Colonic mucosa (tissue), 4 donors: ENCODE results near the gene LAMC3. TPM values are rescaled to one million over a fixed set of nuclear protein-coding genes. Genes with fewer than 3 reads are reported as not detected.

ENCODE experiments used
- DNase-seq: peaks from one replicate; pipeline ENCODE4 v3.0.0-alpha.2; 2020
- H3K27ac ChIP-seq: fragments of 200-600 bp; one replicate; pipeline ENCODE4 v1.8.0; 2021
- H3K27me3 ChIP-seq: fragments of 200-600 bp; one replicate; pipeline ENCODE4 v1.8.0; 2021
- H3K36me3 ChIP-seq: fragments of 200-600 bp; one replicate; pipeline ENCODE4 v1.8.0; 2021
- H3K4me1 ChIP-seq: fragments of 200-600 bp; one replicate; pipeline ENCODE4 v1.8.0; 2021; ENCODE audit warnings: mild to moderate bottlenecking
- H3K4me3 ChIP-seq: fragments of 200-600 bp; one replicate; pipeline ENCODE4 v1.8.0; 2021
- H3K9ac ChIP-seq, 2 donors: one replicate each; pipeline ENCODE4 v1.7.0; 2013; ENCODE audit warnings: control low read depth in 2 of 2, low read depth in 2 of 2, low read length in 2 of 2
- H3K9me3 ChIP-seq: fragments of 200-600 bp; one replicate; pipeline ENCODE4 v1.8.0; 2021
- intact Hi-C: fragments of 100-400 bp; cut with DNase I; formaldehyde crosslinking; loops from one replicate; pipeline ENCODE4 v1.14.1; 2022
- total RNA-seq, 2 donors: library from RNA; stranded (reverse); fragmentation: NEBNext Ultra II Directional in 1 of 2; extraction: Animal tissue kit (Norgen Biotek cat#: 25700) in 1 of 2; gene quantifications; one replicate each; pipeline ENCODE4 v1.2.1, GENCODE V29; 2021
- TF ChIP-seq, protein P1 (sequence below): fragments of 200-600 bp; IDR thresholded peaks from one replicate; pipeline ENCODE4 v1.8.0; 2022; ENCODE audit warnings: antibody characterized with exemption, mild to moderate bottlenecking
- donor health status: healthy.
- donor health status: DM: no; HTN: no; CAD: no.
- donor health status: DM: no; HTN: no; CAD: no.

LAMC3 gene
- total RNA-seq, 2 donors from 2014 or later, result 0.67 to 1.9 TPM

- Histone ChIP-seq H3K4me3 (no peak overlapping the region), H3K9ac (no peak overlapping the region), H3K27ac (no peak overlapping the region), H3K36me3 (no peaks in the 10 kb centered on the region), H3K9me3 (no peaks in the 10 kb centered on the region), H3K4me1 (no peaks in the 10 kb centered on the region), H3K27me3 (no peaks in the 10 kb centered on the region)
- TF ChIP-seq, protein P1, sequence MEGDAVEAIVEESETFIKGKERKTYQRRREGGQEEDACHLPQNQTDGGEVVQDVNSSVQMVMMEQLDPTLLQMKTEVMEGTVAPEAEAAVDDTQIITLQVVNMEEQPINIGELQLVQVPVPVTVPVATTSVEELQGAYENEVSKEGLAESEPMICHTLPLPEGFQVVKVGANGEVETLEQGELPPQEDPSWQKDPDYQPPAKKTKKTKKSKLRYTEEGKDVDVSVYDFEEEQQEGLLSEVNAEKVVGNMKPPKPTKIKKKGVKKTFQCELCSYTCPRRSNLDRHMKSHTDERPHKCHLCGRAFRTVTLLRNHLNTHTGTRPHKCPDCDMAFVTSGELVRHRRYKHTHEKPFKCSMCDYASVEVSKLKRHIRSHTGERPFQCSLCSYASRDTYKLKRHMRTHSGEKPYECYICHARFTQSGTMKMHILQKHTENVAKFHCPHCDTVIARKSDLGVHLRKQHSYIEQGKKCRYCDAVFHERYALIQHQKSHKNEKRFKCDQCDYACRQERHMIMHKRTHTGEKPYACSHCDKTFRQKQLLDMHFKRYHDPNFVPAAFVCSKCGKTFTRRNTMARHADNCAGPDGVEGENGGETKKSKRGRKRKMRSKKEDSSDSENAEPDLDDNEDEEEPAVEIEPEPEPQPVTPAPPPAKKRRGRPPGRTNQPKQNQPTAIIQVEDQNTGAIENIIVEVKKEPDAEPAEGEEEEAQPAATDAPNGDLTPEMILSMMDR, result no peak
- intact Hi-C loops, result loop anchor here (5.0 kb wide), 1 partner anchor 344 kb away; no protein-coding TSS in a partner anchor
- no peak for DNase-seq
These were observed 37.1 kb downstream of the LAMC3 start for GRCh38 chr9:131046093-131046380.

DNA sequence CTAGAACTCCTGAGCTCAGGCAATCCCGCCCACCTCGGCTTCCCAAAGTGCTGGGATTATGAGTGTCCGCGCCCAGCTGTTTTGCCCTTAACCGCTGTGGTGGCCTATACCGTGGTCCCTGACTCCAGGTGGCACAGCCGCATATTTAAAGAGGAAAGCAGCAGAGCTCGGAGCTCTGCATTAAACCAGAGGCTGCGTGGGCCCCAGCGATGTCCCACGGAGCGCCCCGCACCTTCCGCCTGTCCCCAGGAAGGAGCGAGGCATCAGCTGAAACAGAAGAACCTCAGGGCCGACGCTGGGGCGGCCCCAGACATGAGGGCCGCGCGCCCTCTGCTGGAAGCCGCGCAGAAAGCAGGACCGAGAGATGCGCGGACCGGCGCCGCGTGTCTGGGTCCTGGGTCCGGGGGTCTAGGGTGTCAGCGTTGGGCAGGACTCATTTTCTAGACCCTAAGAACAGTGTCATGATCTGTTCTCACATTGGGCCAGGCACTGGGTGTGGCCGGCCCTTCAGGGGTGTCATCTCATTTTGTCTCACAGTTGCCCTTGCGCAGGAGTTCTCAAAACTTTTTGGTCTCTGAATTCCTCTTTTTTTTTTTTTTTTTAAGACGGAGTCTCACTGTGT is 37.7 kb downstream of the LAMC3 start:
- intact Hi-C loops, result loop anchor here (5.0 kb wide), 1 partner anchor 344 kb away; no protein-coding TSS in a partner anchor
- Histone ChIP-seq H3K27ac (no peak overlapping the region), H3K9ac (no peak overlapping the region), H3K4me3 (no peak overlapping the region), H3K27me3 (no peaks in the 10 kb centered on the region), H3K36me3 (no peaks in the 10 kb centered on the region), H3K9me3 (no peaks in the 10 kb centered on the region), H3K4me1 (no peaks in the 10 kb centered on the region)
- TF ChIP-seq, protein P1, result peak; percentile 90
- DNase-seq, result peak; percentile 73

GRCh38 chr9:131048332-131048731 is 39.4 kb downstream of the LAMC3 start:
- Histone ChIP-seq H3K36me3 (no peaks in the 10 kb centered on the region), H3K9me3 (no peaks in the 10 kb centered on the region), H3K4me1 (no peaks in the 10 kb centered on the region), H3K27me3 (no peaks in the 10 kb centered on the region), H3K4me3 (no peak overlapping the region), H3K9ac (no peak overlapping the region), H3K27ac (no peak overlapping the region)
- intact Hi-C loops, result loop anchor here (5.0 kb wide), 1 partner anchor 346 kb away; no protein-coding TSS in a partner anchor
- TF ChIP-seq, protein P1, result no peak
- no peak for DNase-seq

- no peaks in the 10 kb centered on the region for H3K9me3 ChIP-seq
- no peak for DNase-seq
- intact Hi-C loops, result loop anchor here (5.0 kb wide), 1 partner anchor 347 kb away; no protein-coding TSS in a partner anchor
- H3K9ac ChIP-seq, result no peak overlapping the region
- TF ChIP-seq, protein P1, result no peak
- H3K27ac ChIP-seq, result no peak overlapping the region
- H3K4me1 ChIP-seq, result no peaks in the 10 kb centered on the region
- H3K4me3 ChIP-seq, result no peak overlapping the region
- no peaks in the 10 kb centered on the region for H3K27me3 ChIP-seq
- no peaks in the 10 kb centered on the region for H3K36me3 ChIP-seq
These were observed 39.8 kb downstream of the LAMC3 start for GRCh38 chr9:131048820-131049219.

GRCh38 chr9:131049829-131050715 is 41.1 kb downstream of the LAMC3 start:
- no peaks in the 10 kb centered on the region for H3K36me3 ChIP-seq
- no peaks in the 10 kb centered on the region for H3K27me3 ChIP-seq
- TF ChIP-seq, protein P1, result no peak
- H3K9me3 ChIP-seq, result no peaks in the 10 kb centered on the region
- no peak overlapping the region for H3K9ac ChIP-seq
- no peak overlapping the region for H3K27ac ChIP-seq
- intact Hi-C loops, result loop anchor here (5.0 kb wide), 1 partner anchor 348 kb away; no protein-coding TSS in a partner anchor
- H3K4me1 ChIP-seq, result no peaks in the 10 kb centered on the region
- no peak overlapping the region for H3K4me3 ChIP-seq
- no peak for DNase-seq
